ENCODE data around the gene FZD4. TPM values are rescaled to one million over a fixed set of nuclear protein-coding genes. Genes with fewer than 3 reads are reported as not detected.

Gene FZD4
- total RNA-seq, 1 experiment from 2014 or later = 4.5 TPM

GRCh38 chr11:86951706-86952105, 3.5 kb downstream of the FZD4 start:
- peaks cover 14% of the 10 kb centered on the region for H3K23me2 ChIP-seq (ENCODE audit: insufficient read length, low read depth, low read length, poor library complexity, severe bottlenecking)
- H2BK15ac ChIP-seq (ENCODE audit: low read depth, low read length) = no peak overlapping the region
- Mint-ChIP-seq H3K4me3 (no peak overlapping the region), H3K9me3 (no peaks in the 10 kb centered on the region; a peak in 2 of 5 replicates), H3K36me3 (ENCODE audit: insufficient read depth in 1 of 3, low read depth in 3 of 3) (peaks cover 14 to 31% (median 31%) of the 10 kb centered on the region in 3 experiments), H3K4me1 (peaks cover 29 to 33% of the 10 kb centered on the region in 2 experiments), H3K27me3 (ENCODE audit: low read depth) (peaks cover 16% of the 10 kb centered on the region), H3K27ac (no peak overlapping the region)
- no peaks in the 10 kb centered on the region for H3K79me2 ChIP-seq (ENCODE audit: insufficient read depth, low read length)
- no peak overlapping the region for H2BK20ac ChIP-seq (ENCODE audit: low read depth, low read length, poor library complexity, severe bottlenecking)
- H3K18ac ChIP-seq (ENCODE audit: insufficient read length, low read depth, low read length) = no peak overlapping the region
- no peak overlapping the region for H4K8ac ChIP-seq (replicated peaks; ENCODE audit: insufficient read length, low read depth, low read length)
- no peak overlapping the region for H2AFZ ChIP-seq (ENCODE audit: low read length)
- H4K91ac ChIP-seq (ENCODE audit: insufficient read length, low read depth, low read length) = no peak overlapping the region
- DNase-seq = no peak
- no CpG with 5 or more reads among the region's 3 CpGs for WGBS (ENCODE audit: extremely low coverage, insufficient read length, low lambda C conversion rate)
- H3K4me1 ChIP-seq (ENCODE audit: insufficient read depth, low read length) = peaks cover 4% of the 10 kb centered on the region; the same call in 1 of the 2 replicates
- no peaks in the 10 kb centered on the region for H3K9me3 ChIP-seq (ENCODE audit: control insufficient read depth, low read depth, low read length)
- no peak overlapping the region for H3T11ph ChIP-seq (ENCODE audit: low read length)
- no peak overlapping the region for H3K4ac ChIP-seq (ENCODE audit: low read depth, low read length)
- no peak overlapping the region for H3K4me2 ChIP-seq (ENCODE audit: insufficient read depth, insufficient read length, low read length)
- no peak overlapping the region for H2BK12ac ChIP-seq (ENCODE audit: insufficient read length, low read depth, low read length)
- TF ChIP-seq CTCF (conservative IDR thresholded peaks at IDR 0.05) = no peak
- H2BK120ac ChIP-seq (ENCODE audit: low read depth, low read length, poor library complexity, severe bottlenecking) = no peak overlapping the region
- H3K14ac ChIP-seq (ENCODE audit: insufficient read depth, low read length) = no peak overlapping the region
- H4K20me1 ChIP-seq (ENCODE audit: control insufficient read depth, insufficient read depth, insufficient read length) = no peaks in the 10 kb centered on the region
- H2AK5ac ChIP-seq (ENCODE audit: insufficient read length, low read length) = no peak overlapping the region
- H3K9ac ChIP-seq (ENCODE audit: extremely low read depth, insufficient read length, low read length) = no peak overlapping the region
- H3K27ac ChIP-seq (ENCODE audit: insufficient read length, low read depth, low read length) = no peak overlapping the region
- no peak overlapping the region for H3K23ac ChIP-seq (ENCODE audit: insufficient read length, low read depth, low read length)
- no peaks in the 10 kb centered on the region for H3K79me1 ChIP-seq (ENCODE audit: insufficient read depth, low read depth, low read length, poor library complexity, severe bottlenecking)
- H3K27me3 ChIP-seq (ENCODE audit: insufficient read depth, low read length) = peaks cover 7% of the 10 kb centered on the region; the same call in 1 of the 2 replicates
- no peak overlapping the region for H4K5ac ChIP-seq (ENCODE audit: insufficient read length, low read depth, low read length)
- H2BK5ac ChIP-seq (ENCODE audit: insufficient read length, low read length) = no peak overlapping the region
- H3K56ac ChIP-seq (ENCODE audit: insufficient read length, low read depth, low read length) = no peak overlapping the region
